Caco-2 (cell line): ENCODE results near the gene LRP1B. TPM values are rescaled to one million over a fixed set of nuclear protein-coding genes. Genes with fewer than 3 reads are reported as not detected.

Source experiments
- BruUV-seq: library from RNA; stranded (reverse); fragments of 400-500 nt; replicated peaks from 2 replicates; lab custom pipeline; 2021; lab: Mats Ljungman, UMichigan
- CTCF ChIA-PET: fragments of 300-600 bp; sonication (Branson Sonifier 250); formaldehyde crosslinking; loops from one replicate; lab custom pipeline; 2022; ENCODE audit warnings: antibody characterized with exemption; lab: Charles Lee
- POLR2A ChIA-PET: fragments of 300-600 bp; sonication (Branson Sonifier 250); formaldehyde crosslinking; loops from one replicate; lab custom pipeline; 2022; ENCODE audit warnings: antibody characterized with exemption; lab: Charles Lee
- DNase-seq, 2 experiments: peaks; one replicate each; pipeline versions ENCODE4 v3.0.0 to v3.0.0-alpha.2; 2020 to 2022
- H3K27me3 ChIP-seq: replicated peaks from 2 replicates; pipeline ENCODE4 v1.6.0; 2011; ENCODE audit warnings: low read length; ENCODE audit not compliant: control insufficient read depth, insufficient read depth
- H3K36me3 ChIP-seq: 2 replicates; pipeline ENCODE4 v1.5.1; 2011; ENCODE audit warnings: low read length; ENCODE audit not compliant: control insufficient read depth, insufficient read depth
- H3K4me1 ChIP-seq: fragments of 250-450 bp; sonication (Bioruptor Pico); 2 replicates; pipeline ENCODE4 v1.5.1; 2020; ENCODE audit warnings: mild to moderate bottlenecking
- H3K4me3 ChIP-seq: 2 replicates; pipeline ENCODE4 v1.5.1; 2011; ENCODE audit warnings: low read depth, mild to moderate bottlenecking, control low read depth, low read length
- H3K9me3 ChIP-seq: fragments of 250-450 bp; sonication (Bioruptor Pico); 2 replicates; pipeline ENCODE4 v1.5.1; 2020; ENCODE audit warnings: mild to moderate bottlenecking, moderate library complexity
- H3K27ac Mint-ChIP-seq: one replicate; pipeline ENCODE4 v1.8.0; 2022; ENCODE audit warnings: mixed read lengths; ENCODE audit not compliant: unreplicated experiment
- H3K27me3 Mint-ChIP-seq: one replicate; pipeline ENCODE4 v1.8.0; 2022; ENCODE audit warnings: mixed read lengths; ENCODE audit not compliant: insufficient read depth, unreplicated experiment
- H3K36me3 Mint-ChIP-seq: one replicate; pipeline ENCODE4 v1.8.0; 2022; ENCODE audit warnings: mild to moderate bottlenecking, mixed read lengths; ENCODE audit not compliant: insufficient read depth, unreplicated experiment
- H3K4me1 Mint-ChIP-seq: one replicate; pipeline ENCODE4 v1.8.0; 2022; ENCODE audit warnings: low read depth, mixed read lengths; ENCODE audit not compliant: unreplicated experiment
- H3K4me3 Mint-ChIP-seq: one replicate; pipeline ENCODE4 v1.8.0; 2022; ENCODE audit warnings: mild to moderate bottlenecking, moderate library complexity, mixed read lengths; ENCODE audit not compliant: unreplicated experiment
- H3K9me3 Mint-ChIP-seq: one replicate; pipeline ENCODE4 v1.8.0; 2022; ENCODE audit warnings: mixed read lengths; ENCODE audit not compliant: unreplicated experiment
- CTCF ChIP-seq, 2 experiments: fragments of 200-600 bp in 1 of 2; IDR thresholded peaks; 1 replicate in 1 of 2; 2 replicates in 1 of 2; pipeline versions ENCODE4 v1.5.1 to v1.8.0; 2011 to 2022; ENCODE audit warnings: antibody characterized with exemption in 1 of 2, control low read depth in 1 of 2, inconsistent platforms in 1 of 2, low read depth in 1 of 2, low read length in 1 of 2, mild to moderate bottlenecking in 1 of 2, moderate library complexity in 1 of 2; ENCODE audit not compliant: insufficient read depth in 1 of 2, severe bottlenecking in 1 of 2, unreplicated experiment in 1 of 2
- intact Hi-C: fragments of 100-400 bp; cut with micrococcal nuclease; formaldehyde crosslinking; loops from one replicate; pipeline ENCODE4 v1.10.0; 2022; ENCODE audit not compliant: unreplicated experiment
- total RNA-seq: library from RNA; stranded (reverse); gene quantifications from 2 replicates; pipeline ENCODE4 v1.2.3, GENCODE V29; 2022

The LRP1B gene
- total RNA-seq, 1 experiment from 2014 or later: not detected

- intact Hi-C loops: no loop called here
- Mint-ChIP-seq H3K36me3 (no peaks in the 10 kb centered on the region), H3K27me3 (no peaks in the 10 kb centered on the region), H3K4me3 (no peak overlapping the region), H3K4me1 (no peaks in the 10 kb centered on the region), H3K9me3 (no peaks in the 10 kb centered on the region), H3K27ac (no peak overlapping the region)
- no peak for DNase-seq
- ChIA-PET CTCF (no interaction called here), POLR2A (no interaction called here)
- Histone ChIP-seq H3K4me3 (no peak overlapping the region), H3K4me1 (no peaks in the 10 kb centered on the region), H3K36me3 (no peaks in the 10 kb centered on the region), H3K27me3 (no peaks in the 10 kb centered on the region), H3K9me3 (no peaks in the 10 kb centered on the region)
- TF ChIP-seq CTCF (IDR thresholded peaks at IDR 0.05; ENCODE audit: insufficient read depth in 1 of 2, low read depth in 1 of 2, low read length in 1 of 2, severe bottlenecking in 1 of 2, unreplicated experiment in 1 of 2): no peak
- no TSS peak for BruUV-seq
These were observed 1062.6 kb downstream of the LRP1B start for GRCh38 chr2:141068053-141068682.

GRCh38 chr2:141065042-141065441 is 1065.8 kb downstream of the LRP1B start:
- no peak overlapping the region for H3K4me3 Mint-ChIP-seq
- H3K4me1 ChIP-seq: no peaks in the 10 kb centered on the region
- no TSS peak for BruUV-seq
- H3K27me3 ChIP-seq: no peaks in the 10 kb centered on the region
- TF ChIP-seq CTCF (IDR thresholded peaks at IDR 0.05; ENCODE audit: insufficient read depth in 1 of 2, low read depth in 1 of 2, low read length in 1 of 2, severe bottlenecking in 1 of 2, unreplicated experiment in 1 of 2): no peak
- H3K9me3 ChIP-seq: no peaks in the 10 kb centered on the region
- intact Hi-C loops: no loop called here
- no peaks in the 10 kb centered on the region for H3K4me1 Mint-ChIP-seq
- no peak overlapping the region for H3K4me3 ChIP-seq
- ChIA-PET POLR2A (no interaction called here), CTCF (no interaction called here)
- no peaks in the 10 kb centered on the region for H3K9me3 Mint-ChIP-seq
- DNase-seq: no peak
- no peak overlapping the region for H3K27ac Mint-ChIP-seq
- no peaks in the 10 kb centered on the region for H3K36me3 ChIP-seq
- H3K36me3 Mint-ChIP-seq: no peaks in the 10 kb centered on the region
- no peaks in the 10 kb centered on the region for H3K27me3 Mint-ChIP-seq

- H3K36me3 Mint-ChIP-seq: no peaks in the 10 kb centered on the region
- CTCF ChIA-PET: no interaction called here
- Histone ChIP-seq H3K4me1 (no peaks in the 10 kb centered on the region), H3K27me3 (no peaks in the 10 kb centered on the region), H3K9me3 (no peaks in the 10 kb centered on the region), H3K4me3 (no peak overlapping the region), H3K36me3 (no peaks in the 10 kb centered on the region)
- no peak for TF ChIP-seq CTCF (IDR thresholded peaks at IDR 0.05; ENCODE audit: insufficient read depth in 1 of 2, low read depth in 1 of 2, low read length in 1 of 2, severe bottlenecking in 1 of 2, unreplicated experiment in 1 of 2)
- no peaks in the 10 kb centered on the region for H3K4me1 Mint-ChIP-seq
- H3K4me3 Mint-ChIP-seq: no peak overlapping the region
- no peaks in the 10 kb centered on the region for H3K27me3 Mint-ChIP-seq
- POLR2A ChIA-PET: no interaction called here
- no peak overlapping the region for H3K27ac Mint-ChIP-seq
- BruUV-seq: no TSS peak
- no peak for DNase-seq
- intact Hi-C loops: no loop called here
- H3K9me3 Mint-ChIP-seq: no peaks in the 10 kb centered on the region
These were observed 1067.4 kb downstream of the LRP1B start for GRCh38 chr2:141063406-141063805.
